NT2/D1 (cell line): ENCODE data around the gene SIM2.

ENCODE experiments used
- SUZ12 ChIP-seq: IDR thresholded peaks from 2 replicates; pipeline ENCODE4 v1.6.1; 2011; ENCODE audit not compliant: insufficient read length, insufficient read depth; ENCODE audit errors: extremely low read depth
- YY1 ChIP-seq: IDR thresholded peaks from 2 replicates; pipeline ENCODE4 v1.6.1; 2011; ENCODE audit not compliant: insufficient read length, insufficient read depth
- ZNF274 ChIP-seq: IDR thresholded peaks from 2 replicates; pipeline ENCODE4 v1.6.1; 2011; ENCODE audit warnings: mild to moderate bottlenecking, low read depth, low read length

GRCh38 chr21:36769051-36769839 lies 70.3 kb downstream of the SIM2 start:
- TF ChIP-seq YY1 (no peak), SUZ12 (no peak), ZNF274 (no peak)
